Mesenteric fat pad (tissue), 1 donor: Measurements from ENCODE around the gene RAB12. TPM values are rescaled to one million over a fixed set of nuclear protein-coding genes. Genes with fewer than 3 reads are reported as not detected.
"Not testable (repeated sequence)": the region's sequence is repeated elsewhere in the genome, so short reads cannot be mapped to it uniquely, and the experiment has no call there.

ENCODE experiments used
- DNase-seq: peaks from one replicate; pipeline ENCODE4 v3.0.0-alpha.2; 2020; ENCODE audit warnings: low spot score
- total RNA-seq: library from RNA; stranded (reverse); fragmentation: NEBNext Ultra II Directional; extraction: Animal tissue kit (Norgen Biotek cat#: 25700); gene quantifications from one replicate; pipeline ENCODE4 v1.2.1, GENCODE V29; 2021
- donor health status: DM: yes; HTN: yes; CAD: no.

RAB12 gene
- total RNA-seq, 1 donor from 2014 or later: 43.8 TPM

DNA sequence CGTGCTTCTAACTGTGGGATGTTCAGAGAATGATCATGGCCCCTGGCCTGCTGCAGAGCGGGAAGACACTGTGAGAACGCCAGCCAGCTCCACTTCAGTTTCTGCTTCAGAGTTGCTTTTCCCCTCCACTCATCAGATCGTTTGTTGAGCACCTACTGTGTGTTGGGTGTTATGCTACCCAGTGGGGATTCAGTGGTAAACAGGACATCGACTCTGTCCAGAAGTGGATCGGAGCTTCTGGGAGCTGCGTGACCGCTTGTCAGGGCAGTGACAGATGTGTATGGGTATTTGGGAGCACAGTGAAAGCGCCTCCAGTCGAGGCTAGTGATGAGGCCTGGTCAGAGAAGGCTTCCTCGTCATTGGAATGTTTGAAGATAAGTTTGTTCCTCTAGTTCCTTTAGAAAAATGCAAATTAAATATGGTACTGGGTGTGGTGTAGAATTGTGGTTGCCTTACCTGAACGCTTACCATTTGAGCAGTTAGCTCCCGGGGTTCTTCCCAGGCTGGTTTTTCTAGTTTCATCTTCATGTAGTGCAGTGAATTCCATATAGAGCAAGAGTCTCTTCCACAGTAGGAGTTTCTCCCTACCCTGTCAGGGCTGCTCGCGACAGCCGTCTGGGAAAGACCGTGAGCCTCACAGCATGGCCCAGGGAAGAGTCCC, 2.8 kb downstream of the RAB12 start:
- no peak for DNase-seq

DNA sequence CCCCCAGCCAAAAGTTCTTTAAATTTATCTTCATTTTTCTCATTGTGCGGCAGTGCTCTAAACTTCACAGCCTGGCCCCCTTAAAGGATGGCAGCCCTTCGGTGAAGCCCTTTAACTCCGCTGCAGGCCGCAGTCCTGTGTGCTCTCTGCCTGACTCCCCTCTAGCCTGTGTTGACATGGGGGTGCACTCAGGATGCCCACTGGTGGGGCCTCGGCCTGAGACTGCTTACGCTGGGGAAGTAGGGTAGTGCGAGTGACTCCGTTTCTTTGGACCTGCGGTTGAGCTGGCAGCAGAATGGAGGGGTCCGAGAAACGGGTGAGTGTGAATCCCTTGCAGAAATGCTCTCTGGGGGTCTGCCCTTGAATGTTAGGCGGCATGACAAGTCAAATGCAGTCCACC, 5.6 kb downstream of the RAB12 start:
- no peak for DNase-seq

DNA sequence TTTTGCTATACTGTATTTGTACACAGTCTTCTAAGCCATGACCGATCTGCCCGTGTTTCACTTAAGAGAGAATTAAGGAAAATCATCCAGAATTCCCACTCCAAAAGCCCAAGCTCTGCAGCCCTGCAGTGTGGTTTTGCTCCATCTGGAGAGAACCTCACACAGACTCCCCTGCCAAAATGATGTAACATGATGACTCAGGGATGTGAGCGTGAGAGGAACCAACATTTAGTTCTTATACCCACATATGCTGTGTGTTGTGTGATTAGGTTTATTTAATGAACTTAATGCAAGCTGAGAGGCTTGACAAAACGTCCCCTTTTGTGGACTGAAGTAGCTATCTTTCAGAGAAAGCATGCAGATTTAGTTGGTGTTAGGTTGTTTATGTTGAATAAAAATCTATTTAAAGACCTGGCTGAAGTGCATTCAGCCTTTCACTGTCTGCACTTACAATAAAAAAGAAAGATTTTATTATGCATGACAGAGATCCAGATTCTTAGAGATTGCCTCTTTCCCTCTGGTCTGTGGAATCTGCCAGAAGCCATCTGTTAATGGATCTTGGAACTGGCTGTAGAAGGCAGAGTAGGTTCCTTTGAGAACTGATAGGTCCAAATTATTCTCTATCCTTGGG, 6.3 kb downstream of the RAB12 start:
- DNase-seq: no peak

DNA sequence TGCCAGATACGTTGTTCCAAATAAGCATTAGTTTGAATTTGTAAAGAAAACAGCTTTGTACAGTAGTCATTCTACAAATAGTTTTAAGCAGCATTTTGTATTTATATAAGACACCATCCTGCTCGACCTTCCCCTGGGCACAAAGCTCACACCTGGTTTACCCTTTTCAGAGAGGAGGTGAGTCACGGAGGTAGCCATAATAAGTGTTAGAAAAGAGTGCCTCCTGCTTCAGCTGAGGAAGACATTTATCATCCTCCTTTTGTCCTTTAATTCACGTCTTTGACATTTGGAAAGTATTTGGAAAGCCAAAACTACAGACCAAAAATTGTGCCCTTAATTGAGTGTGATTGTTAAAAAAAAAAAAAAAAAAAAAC, 6.8 kb downstream of the RAB12 start:
- DNase-seq: no peak

DNA sequence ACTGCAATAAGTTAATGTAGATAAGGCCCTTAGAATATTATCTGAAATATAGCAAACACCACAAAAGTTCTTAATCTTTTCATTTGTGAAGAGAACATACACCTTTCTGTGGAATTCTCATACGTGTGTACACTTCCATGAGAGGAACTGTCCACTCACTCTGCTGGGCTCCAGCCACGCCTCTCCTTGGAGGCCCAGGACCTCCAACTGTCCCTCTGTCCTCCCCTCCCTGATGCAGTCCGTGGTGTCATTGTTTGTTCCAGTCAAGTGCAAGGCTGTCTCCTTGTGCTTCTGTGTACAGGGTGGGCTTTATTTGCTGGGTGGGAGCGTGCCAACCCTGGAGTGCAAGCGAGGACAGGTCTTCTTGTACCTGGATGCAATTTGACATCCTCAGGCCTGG, 8.7 kb downstream of the RAB12 start:
- DNase-seq: no peak

DNA sequence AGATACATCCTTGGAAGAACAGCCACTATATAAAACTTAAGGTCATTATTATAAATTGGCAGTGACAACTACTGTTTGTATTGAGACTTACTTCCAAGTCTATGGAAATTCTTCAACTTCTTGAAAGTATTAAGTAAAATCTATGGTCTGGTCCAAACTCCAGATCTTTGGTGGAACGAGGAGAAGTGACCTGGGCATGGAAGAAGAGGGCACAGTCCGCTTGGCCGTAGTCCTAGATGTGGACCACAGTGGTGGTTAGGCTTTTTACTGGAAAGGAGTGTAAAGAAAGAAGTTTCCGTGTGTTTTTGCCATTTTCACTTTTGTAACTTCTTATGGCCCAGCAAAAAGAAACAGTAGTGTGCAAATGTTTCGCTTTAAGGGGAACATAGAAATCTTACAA, 9.8 kb downstream of the RAB12 start:
- DNase-seq: no peak

DNA sequence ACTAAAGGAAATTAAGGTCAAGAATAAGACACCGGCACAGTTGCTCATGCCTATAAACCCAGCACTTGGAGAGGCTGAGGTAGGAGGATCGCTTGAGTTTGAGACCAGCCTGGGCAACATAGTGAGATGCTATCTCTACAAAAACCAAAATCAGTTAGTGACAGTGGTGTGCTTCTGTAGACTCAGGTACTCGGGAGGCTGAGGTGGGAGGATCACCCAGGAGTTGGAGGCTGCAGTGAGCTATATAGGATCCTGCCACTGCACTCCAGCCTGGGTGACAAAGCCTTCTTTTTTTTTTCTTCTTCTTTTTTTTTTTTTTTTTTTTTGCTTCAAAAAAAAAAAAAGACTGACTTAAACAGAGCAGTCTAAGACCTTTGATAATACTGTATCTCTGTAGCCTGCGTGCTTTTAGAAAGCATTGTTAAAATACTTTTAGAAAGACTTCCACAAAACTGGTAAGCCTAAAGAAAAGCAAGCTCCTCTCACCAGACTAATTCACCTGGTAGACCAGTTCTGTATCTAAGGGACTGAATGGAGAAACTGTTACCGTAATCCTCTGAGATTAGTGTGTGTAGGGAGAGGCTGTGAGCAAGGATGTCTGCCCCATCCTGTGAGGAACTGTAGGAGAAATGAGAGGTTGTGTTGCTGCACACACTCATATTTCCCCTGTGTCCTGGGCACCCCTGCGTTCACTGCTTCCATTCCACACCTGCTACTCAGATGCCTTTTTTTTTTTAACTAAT, 10.8 kb downstream of the RAB12 start:
- DNase-seq: no peak

DNA sequence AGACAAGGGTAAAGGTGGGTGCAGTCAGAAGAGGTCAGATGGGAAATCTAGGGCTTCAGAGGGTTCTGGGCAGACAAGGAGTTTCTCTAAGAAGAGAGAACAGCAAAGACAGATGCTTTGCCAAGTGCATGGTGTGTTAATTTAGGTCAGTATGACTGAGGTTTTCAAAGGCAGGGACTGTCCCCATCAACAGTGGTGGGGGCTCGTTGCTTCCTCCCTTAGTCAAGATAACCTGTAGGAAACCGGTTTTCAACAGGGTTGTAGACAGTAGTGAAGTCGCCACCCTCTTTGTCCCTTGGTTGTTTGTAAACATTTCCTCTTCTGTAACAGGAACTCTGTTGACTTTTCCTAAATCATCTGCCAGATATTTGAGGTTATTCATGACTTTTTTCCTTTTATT, 11.6 kb downstream of the RAB12 start:
- DNase-seq: no peak

DNA sequence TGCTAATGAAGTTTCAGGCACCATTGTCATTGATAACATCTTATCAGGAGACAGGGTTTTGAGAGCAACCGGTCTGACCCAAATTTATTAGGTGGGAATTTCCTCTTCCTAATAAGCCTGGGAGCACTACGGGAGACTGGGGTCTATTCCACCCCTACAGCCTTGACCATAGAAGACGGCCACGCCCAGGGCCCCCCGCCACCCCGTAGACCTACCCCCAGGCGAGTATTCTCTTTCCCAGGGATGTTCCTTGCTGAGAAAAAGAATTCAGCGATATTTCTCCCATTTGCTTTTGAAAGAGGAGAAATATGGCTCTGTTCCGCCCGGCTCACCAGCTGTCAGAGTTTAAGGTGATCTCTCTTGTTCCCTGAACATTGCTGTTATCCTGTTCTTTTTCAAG, 13.4 kb downstream of the RAB12 start:
- not testable (repeated sequence) for DNase-seq

DNA sequence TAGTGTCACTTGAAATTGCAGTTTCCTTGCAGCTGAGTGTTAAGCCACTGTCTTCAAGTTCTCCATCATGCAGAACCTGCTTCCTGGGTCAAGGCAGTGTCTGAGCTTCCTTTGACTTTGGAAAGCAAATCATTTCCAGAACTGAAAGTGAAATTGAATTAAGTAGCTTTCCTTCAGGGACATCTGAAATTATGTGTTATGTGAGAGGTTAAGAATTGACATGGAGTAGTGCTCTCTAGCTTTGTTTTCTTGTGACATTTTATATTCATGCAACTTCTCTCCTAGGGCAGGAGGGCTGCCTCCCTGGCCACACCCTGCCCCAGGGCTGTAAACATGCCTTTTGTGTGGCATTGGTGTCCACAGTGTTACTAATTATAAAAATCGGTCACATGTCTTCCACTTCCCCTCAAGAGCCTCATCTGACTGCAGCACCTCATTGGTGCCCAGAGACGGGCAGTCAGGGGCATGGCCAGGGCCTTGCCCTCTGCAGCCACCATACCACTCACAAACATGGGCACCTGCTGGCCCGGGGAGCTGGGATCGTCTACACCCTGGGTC, 14.4 kb downstream of the RAB12 start:
- peak; percentile 74 for DNase-seq

DNA sequence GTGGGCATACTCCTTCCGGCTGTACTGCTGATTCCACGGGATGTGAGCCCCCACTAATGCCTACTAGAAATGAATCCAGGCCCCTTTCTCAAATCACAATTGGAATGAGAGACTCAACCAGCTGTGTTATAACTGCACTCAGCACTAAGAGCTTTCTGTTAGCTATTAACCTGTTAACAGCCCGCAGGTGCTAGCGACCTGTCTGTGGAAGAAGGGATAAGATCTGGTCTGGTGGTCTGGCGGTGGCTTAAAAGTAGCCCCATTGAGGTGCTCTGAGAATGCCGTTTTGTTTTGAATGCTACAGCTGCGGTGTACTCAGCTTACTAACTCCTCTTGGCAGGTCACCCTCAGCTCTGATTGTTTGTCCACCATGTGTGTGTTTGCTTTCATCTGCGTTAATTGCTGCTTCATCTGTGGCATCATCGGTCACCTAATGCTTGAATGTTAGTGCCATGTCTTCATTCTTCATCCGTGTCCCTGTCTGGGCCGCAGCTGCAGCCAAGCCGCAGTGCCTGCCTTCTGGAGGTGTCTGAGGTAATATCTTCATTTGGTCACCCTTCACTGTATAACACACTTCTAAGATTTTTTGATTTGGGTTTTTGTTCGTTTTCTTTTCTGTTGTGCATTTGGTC, 16.3 kb downstream of the RAB12 start:
- no peak for DNase-seq

DNA sequence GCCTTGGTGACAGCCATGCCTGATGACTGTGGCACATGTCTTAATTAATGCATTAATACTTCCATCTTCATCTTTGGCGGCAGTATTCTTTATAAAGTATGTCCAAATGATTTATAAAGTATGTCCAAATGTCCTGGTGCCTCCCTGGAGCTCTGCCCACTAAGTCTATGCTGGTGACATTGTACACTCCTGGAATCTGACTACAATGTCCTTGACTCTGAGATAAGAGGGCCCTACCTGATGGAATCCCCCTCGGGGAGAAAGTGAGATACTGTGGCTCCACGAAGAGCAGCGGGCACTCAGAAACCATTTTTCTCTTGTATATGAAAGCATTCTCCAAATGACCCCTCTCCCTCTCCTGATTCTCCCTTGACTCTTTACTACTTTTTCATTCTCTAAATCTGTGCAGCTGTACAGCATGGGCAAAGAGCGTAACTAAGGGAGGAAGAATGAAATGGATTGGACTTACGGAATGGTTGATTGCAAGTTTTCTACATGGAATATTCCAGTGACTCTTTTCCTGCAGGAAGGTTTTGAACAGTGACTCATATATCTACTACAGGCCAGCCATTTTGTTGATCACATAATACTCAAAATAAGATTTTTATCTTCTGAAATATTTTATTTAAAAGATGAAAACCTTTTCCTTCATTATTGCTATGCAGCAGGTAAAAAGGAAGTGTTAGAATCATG, 17.3 kb downstream of the RAB12 start:
- no peak for DNase-seq

DNA sequence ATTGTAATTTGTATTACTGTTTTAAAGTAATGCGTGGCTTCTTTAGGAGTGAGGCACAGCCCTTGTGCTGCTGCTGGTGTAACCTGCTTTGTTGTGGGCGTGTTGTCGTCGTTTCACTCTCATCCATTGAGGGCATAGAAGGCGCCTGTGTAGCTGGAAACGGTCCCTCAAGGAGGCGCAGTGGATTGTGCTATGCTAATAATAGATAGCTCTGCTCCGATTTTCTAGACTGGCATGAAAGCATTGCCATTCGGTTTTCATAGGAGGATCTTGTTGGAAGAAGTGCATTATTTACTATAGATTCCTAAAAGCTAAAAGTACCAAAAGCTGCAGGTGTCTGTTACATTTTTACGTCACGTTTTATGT, 17.9 kb downstream of the RAB12 start:
- no peak for DNase-seq

DNA sequence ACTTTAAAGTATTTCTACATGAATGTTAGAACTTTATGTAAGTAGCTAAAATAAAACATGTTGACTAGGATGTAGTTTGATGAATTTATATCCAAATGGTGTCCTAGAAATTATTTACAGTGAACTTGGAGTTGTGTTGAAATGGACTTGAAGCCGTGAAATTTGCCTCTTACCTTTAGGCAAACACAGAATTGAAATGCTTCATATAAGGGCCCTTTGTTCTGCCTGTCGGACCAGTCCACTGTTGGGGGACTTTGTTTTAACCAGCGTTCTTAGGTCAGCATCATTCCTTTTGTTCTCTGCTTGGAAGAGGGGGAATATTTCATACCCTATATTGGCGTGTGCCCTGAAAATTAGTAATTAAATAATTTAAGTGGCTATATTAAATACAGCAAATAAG, 18.3 kb downstream of the RAB12 start:
- DNase-seq: no peak

DNA sequence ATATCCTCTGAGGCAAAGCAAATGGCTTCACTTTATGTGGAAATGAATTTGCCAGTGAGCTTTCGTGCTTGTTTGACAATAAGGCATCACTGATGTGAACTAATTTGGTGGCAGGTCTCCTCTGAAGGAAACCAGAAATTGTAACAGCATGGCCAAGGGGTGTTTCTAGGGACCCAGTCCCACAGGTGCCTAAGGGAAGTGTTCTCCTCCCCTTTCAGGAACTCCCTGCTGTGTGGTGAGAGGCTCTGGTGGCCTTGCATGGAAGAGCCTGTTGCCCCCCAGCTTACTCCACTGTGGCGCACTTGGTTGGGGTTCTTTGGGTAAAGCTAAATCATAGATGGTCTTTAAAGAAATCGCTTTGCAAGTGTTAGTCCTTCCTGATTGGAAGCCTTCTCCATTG, 20.4 kb downstream of the RAB12 start:
- DNase-seq: no peak

DNA sequence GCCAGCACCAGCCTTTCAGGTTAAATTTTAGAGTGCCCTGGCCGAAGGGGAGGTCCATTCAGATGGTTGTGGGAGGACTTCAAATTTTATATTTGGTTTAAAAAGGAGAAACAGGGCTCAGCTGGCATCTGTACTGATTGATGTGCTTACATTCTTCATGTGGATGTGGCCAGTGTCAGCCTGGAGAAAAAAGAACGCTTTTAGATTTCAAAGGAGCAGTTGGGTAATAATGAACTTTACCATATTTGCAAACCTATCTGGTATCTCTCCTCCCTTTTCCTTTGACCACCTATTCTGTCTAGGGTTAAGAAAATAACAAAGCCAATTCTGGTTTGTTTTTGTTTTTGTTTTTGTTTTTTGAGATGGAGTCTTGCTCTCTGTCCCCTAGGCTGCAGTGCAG, 21.3 kb downstream of the RAB12 start:
- no peak for DNase-seq

DNA sequence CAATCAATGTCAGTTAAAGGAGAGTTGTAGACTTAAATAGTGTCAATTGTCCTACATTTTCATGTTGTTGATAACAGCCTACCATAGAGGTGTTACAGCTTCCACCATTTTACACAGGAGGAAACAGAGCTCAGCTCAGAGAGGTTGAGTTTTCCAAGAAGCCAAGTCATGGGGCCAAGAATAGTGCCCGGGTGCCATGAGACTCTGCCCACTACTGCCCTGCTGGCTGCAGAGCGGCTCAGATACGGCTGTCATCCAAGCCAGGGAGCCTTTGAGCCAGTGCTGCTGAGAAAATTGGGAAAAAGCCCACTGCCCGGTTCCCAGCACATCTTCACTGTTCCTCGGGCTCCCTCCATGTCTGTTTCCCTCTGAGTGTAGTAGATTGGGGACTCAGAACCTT, 22.0 kb downstream of the RAB12 start:
- DNase-seq: no peak

DNA sequence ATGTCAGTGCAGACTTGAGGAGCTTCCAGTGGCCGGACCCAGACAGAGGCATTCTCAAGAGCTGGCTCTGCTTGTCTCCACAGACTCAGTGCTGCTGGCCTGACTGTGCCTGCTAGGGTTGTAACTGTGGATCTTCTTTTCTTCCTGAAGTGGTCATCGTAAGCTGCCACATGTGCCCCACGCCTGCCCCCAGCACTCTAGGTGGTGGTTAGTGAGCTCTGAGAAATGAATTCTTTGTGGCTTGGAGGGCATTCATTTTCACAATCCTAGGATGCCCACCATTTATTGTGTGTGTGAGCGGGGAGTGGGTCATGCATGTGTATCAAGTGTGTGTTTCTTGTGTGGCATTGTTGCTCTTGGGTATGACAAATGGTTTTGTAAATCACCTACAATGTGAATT, 23.1 kb downstream of the RAB12 start:
- DNase-seq: no peak

DNA sequence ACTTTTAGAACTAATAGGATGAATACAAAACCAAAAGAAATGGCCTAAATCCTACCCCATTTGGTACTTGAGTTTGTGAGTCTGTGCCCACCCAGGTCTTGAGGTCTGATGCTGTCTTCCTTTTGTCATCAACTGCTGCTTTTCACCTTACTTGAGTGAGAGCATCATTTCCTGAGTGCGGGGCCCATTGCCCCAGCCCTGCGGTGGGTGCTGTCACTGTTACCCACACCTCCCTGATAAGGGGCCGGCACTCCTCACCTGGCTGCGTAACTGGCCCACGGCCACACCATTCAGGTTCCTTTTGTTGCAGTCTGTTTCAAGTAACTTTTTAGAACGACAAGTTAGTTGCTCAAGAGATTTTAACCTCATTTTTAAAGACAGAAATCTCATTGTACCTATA, 25.3 kb downstream of the RAB12 start:
- no peak for DNase-seq

DNA sequence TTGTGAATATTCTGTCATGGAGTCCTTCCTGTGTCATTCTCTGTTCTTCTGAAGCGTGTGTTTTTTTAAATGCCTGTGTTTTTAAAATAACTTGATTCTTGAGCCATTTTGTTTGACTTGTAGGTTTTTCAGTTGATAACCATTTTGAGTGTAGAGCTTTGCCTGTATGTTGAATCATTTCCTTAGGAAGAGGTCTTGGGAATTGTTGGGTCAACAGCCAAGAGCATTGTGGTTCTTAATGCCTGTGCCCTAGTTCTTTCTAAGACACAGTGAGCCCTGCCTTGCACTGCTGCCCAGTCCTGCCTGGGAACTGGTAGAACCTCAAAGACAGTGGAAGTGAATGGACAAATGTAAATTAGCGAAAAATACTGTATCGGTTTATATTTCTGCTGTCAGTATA, 25.9 kb downstream of the RAB12 start:
- DNase-seq: no peak

DNA sequence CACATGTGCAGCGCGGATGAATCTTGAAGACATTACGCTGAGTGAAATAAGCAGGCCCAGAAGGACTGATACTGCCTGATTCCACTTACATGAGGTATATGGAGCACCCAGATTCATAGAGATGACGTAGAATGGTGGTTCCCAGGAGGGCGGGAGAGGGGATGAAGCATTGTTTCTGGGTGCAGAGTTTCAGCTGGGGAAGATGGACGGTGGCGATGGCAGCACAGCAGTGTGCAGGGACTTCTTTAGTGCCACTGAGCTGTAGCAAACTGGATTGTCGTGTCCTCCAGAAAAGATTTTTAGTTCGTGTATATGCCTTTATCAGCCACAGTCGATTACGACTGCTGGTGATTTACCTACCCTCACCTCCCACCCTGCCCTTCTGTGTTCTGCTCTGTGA, 30.5 kb downstream of the RAB12 start:
- DNase-seq: no peak
